ENCODE results near the gene RSPH9.

- no peak for TF ChIP-seq CTCF (IDR thresholded peaks at IDR 0.05)
- TF ChIP-seq POLR2AphosphoS5 (IDR thresholded peaks at IDR 0.05; ENCODE audit: low read depth, low read length) = no peak
Observed at GRCh38 chr6:43608807-43609206, 36.0 kb upstream of the RSPH9 start.
